NCI-H2196 (cell line): ENCODE results near the gene METRNL.
"Not testable (repeated sequence)": the region's sequence is repeated elsewhere in the genome, so short reads cannot be mapped to it uniquely, and the experiment has no call there.

ENCODE experiments used
- DNase-seq: peaks from one replicate; lab custom pipeline; 2025; ENCODE audit not compliant: unreplicated experiment; lab: John Stamatoyannopoulos, UW

METRNL gene

GRCh38 chr17:83118071-83118841 lies 38.8 kb downstream of the METRNL start:
- DNase-seq: no peak

- no peak for DNase-seq
Observed at GRCh38 chr17:83119987-83120864, 40.8 kb downstream of the METRNL start.

GRCh38 chr17:83121473-83121872 lies 42.1 kb downstream of the METRNL start:
- DNase-seq: not testable (repeated sequence)

GRCh38 chr17:83121921-83122820 lies 42.8 kb downstream of the METRNL start:
- no peak for DNase-seq

- DNase-seq: no peak
Observed at GRCh38 chr17:83122834-83123233, 43.4 kb downstream of the METRNL start.

GRCh38 chr17:83123896-83124801 lies 44.7 kb downstream of the METRNL start:
- DNase-seq: no peak

- DNase-seq: no peak
Observed at GRCh38 chr17:83124871-83125514, 45.6 kb downstream of the METRNL start.

- no peak for DNase-seq
Observed at GRCh38 chr17:83125515-83126274, 46.3 kb downstream of the METRNL start.

GRCh38 chr17:83126275-83126811 lies 46.9 kb downstream of the METRNL start:
- no peak for DNase-seq

GRCh38 chr17:83127431-83128160 lies 48.2 kb downstream of the METRNL start:
- no peak for DNase-seq

GRCh38 chr17:83128306-83129240 lies 49.2 kb downstream of the METRNL start:
- no peak for DNase-seq

GRCh38 chr17:83129676-83130075 lies 50.3 kb downstream of the METRNL start:
- DNase-seq: no peak

GRCh38 chr17:83131401-83132011 lies 52.1 kb downstream of the METRNL start:
- no peak for DNase-seq

- DNase-seq: no peak
Observed at GRCh38 chr17:83132251-83133081, 53.1 kb downstream of the METRNL start.

GRCh38 chr17:83133302-83134121 lies 54.1 kb downstream of the METRNL start:
- no peak for DNase-seq
